ENCODE measurements around the gene MAMDC4. TPM values are rescaled to one million over a fixed set of nuclear protein-coding genes. Genes with fewer than 3 reads are reported as not detected.
"Not testable (repeated sequence)": the region's sequence is repeated elsewhere in the genome, so short reads cannot be mapped to it uniquely, and the experiment has no call there.

MAMDC4 gene
- total RNA-seq, 1 donor from 2014 or later: 3.7 TPM

DNA sequence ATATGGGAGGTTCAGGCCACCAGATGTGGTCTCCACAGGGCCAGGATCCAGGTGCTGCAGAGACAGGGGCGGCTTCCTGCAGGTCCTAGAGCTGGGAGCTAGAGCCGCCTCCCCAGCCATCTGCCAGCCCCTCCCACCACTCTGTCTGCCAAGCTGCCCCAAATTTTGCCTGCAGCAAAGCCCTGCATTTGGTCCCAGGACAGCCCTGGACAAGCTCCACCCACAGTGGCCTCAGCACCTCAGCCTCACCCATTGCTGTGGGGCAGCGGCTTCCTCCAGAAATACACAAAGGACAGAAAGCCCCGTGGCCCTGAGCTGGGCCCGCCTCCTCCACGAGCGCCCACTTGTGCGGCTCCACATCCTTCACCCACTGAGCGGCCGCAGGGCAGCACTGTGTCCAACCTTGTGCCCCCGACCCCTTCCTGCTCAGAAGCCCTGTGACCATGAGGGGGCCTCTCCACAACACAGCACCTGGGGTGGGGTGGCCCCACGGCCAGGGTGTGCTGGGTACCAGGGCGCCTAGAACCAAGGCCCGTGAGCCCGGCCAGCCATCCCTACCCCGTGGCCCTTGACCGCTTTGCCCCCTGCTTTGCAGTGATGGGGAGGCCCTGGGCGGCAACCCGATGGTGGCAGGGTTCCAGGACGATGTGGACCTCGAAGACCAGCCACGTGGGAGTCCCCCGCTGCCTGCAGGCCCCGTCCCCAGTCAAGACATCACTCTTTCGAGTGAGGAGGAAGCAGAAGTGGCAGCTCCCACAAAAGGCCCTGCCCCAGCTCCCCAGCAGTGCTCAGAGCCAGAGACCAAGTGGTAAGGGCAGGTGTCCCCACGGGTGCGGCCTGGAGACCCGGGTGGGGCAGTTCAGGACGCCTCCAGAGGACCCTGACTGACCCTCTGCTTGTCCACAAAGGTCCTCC lies 13.6 kb upstream of the MAMDC4 start:
- Histone ChIP-seq H3K27me3 (ENCODE audit: control insufficient read depth, insufficient read depth, low read length) (peaks cover 5% of the 10 kb centered on the region), H3K4me3 (ENCODE audit: low read depth, low read length) (no peak overlapping the region), H3K36me3 (ENCODE audit: control insufficient read depth, insufficient read depth, low read length) (no peaks in the 10 kb centered on the region)
- TF ChIP-seq, protein P1, sequence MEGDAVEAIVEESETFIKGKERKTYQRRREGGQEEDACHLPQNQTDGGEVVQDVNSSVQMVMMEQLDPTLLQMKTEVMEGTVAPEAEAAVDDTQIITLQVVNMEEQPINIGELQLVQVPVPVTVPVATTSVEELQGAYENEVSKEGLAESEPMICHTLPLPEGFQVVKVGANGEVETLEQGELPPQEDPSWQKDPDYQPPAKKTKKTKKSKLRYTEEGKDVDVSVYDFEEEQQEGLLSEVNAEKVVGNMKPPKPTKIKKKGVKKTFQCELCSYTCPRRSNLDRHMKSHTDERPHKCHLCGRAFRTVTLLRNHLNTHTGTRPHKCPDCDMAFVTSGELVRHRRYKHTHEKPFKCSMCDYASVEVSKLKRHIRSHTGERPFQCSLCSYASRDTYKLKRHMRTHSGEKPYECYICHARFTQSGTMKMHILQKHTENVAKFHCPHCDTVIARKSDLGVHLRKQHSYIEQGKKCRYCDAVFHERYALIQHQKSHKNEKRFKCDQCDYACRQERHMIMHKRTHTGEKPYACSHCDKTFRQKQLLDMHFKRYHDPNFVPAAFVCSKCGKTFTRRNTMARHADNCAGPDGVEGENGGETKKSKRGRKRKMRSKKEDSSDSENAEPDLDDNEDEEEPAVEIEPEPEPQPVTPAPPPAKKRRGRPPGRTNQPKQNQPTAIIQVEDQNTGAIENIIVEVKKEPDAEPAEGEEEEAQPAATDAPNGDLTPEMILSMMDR (IDR thresholded peaks at IDR 0.05; ENCODE audit: insufficient read depth, low read length, poor library complexity, severe bottlenecking): no peak
- no peak for DNase-seq (ENCODE audit: low read depth)

DNA sequence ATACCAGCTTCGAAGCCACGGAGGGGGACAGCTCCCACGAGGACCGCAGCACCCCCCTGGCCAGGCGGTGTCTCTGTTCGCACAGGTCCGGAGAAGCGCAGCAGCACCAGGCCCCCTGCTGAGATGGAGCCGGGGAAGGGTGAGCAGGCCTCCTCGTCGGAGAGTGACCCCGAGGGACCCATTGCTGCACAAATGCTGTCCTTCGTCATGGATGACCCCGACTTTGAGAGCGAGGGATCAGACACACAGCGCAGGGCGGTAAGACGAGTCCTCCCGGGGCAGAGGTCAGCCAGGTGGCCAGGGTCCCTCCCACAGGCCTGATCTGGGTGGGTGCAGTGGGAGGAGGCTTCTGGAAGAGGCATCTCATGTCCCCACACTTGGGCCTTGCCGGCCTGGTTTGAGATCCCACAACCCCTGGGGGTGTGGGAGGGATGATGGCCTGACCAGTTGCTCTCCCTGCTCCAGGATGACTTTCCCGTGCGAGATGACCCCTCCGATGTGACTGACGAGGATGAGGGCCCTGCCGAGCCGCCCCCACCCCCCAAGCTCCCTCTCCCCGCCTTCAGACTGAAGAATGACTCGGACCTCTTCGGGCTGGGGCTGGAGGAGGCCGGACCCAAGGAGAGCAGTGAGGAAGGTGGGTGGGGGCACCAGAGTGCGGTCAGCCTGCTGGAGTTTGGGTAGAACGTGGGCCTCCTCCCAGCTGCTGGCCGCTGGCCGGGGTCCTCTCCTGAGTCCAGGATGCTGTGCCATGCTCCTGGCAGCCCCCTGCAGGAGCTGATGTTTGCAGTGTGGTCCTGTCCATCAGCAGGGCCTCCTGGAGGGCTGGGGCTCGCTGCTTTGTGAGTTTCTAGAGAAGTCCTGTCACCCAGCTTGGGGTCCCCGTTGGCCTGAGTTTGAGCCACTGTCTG lies 12.7 kb upstream of the MAMDC4 start:
- Histone ChIP-seq H3K36me3 (ENCODE audit: control insufficient read depth, insufficient read depth, low read length) (no peaks in the 10 kb centered on the region), H3K27me3 (ENCODE audit: control insufficient read depth, insufficient read depth, low read length) (peaks cover 14% of the 10 kb centered on the region), H3K4me3 (ENCODE audit: low read depth, low read length) (no peak overlapping the region)
- TF ChIP-seq, protein P1 (IDR thresholded peaks at IDR 0.05; ENCODE audit: insufficient read depth, low read length, poor library complexity, severe bottlenecking): no peak
- DNase-seq (ENCODE audit: low read depth): no peak

DNA sequence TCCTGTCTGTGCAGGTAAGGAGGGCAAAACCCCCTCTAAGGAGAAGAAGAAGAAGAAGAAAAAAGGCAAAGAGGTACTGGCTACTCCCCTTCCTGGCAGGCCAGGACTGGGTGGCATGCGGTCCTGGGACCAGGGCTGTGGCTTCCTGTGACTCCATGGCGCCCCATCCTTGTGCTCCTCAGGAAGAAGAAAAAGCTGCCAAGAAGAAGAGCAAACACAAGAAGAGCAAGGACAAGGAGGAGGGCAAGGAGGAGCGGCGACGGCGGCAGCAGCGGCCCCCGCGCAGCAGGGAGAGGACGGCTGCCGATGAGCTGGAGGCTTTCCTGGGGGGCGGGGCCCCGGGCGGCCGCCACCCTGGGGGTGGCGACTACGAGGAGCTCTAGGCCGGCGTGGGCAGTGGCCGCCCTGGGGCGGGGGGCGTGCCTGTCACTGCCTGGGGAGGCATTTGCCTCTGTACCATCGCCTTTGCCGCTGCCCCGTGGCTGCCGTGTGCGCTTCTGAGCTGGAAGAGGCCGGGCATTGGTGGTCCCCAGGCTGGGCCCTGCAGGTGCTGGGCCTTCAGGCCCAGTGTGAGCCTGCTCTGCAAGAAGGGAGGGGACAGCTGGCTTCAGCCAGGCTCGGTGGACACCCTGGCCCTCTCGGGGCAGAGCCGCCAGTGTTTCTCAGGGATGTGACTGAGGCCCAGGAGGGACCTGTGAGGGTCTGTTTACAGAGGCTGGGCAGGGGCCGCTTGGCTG lies 11.8 kb upstream of the MAMDC4 start:
- Histone ChIP-seq H3K4me3 (ENCODE audit: low read depth, low read length) (no peak overlapping the region), H3K27me3 (ENCODE audit: control insufficient read depth, insufficient read depth, low read length) (peaks cover 18% of the 10 kb centered on the region), H3K36me3 (ENCODE audit: control insufficient read depth, insufficient read depth, low read length) (no peaks in the 10 kb centered on the region)
- no peak for DNase-seq (ENCODE audit: low read depth)
- TF ChIP-seq, protein P1 (IDR thresholded peaks at IDR 0.05; ENCODE audit: insufficient read depth, low read length, poor library complexity, severe bottlenecking): no peak

GRCh38 chr9:136840877-136841645 lies 11.1 kb upstream of the MAMDC4 start:
- no peaks in the 10 kb centered on the region for H3K36me3 ChIP-seq (ENCODE audit: control insufficient read depth, insufficient read depth, low read length)
- DNase-seq (ENCODE audit: low read depth): peak; percentile 42

DNA sequence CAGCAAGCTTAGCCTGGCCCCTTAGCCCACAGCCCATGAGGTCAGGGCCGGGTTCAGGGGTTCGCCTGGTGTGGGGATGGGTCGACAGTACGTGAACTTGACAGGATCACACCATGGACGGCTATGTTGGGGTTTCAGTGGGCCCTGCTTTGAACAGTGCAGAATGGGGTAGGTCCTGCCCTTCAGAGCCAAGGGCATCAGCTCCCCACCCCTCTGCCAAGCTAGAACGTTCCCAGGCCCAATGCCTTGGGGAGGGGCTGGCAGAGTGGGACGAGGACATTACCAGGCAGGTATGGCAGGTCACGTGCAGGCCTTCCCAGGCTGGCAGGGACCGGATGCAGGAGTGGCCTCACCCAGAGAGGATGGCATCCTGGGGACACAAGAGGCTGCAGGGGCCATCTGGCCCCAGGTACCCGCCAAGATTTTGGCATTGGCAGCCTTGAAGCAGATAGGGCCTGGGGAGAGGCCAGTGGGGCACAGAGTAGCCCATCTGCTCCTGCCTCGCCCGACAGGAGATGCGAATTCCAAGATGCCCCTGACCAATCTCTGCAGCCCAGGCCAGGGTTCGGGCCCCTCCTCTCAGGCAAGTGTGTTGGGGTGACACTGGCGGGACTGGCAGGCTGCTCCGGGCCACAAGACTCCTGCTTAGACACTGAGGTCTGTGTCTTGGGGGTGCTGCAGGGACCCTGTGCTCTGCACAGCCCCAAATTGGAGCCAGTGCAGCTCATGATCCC lies 10.3 kb upstream of the MAMDC4 start:
- peaks cover 31% of the 10 kb centered on the region for H3K27me3 ChIP-seq (ENCODE audit: control insufficient read depth, insufficient read depth, low read length)
- not testable (repeated sequence) for H3K36me3 ChIP-seq (ENCODE audit: control insufficient read depth, insufficient read depth, low read length); DNase-seq (ENCODE audit: low read depth); H3K4me3 ChIP-seq (ENCODE audit: low read depth, low read length)

More at GRCh38 chr9:136840877-136841645, 11.1 kb upstream of the MAMDC4 start:
- Histone ChIP-seq H3K4me3 (ENCODE audit: low read depth, low read length) (no peak overlapping the region), H3K27me3 (ENCODE audit: control insufficient read depth, insufficient read depth, low read length) (peaks cover 25% of the 10 kb centered on the region)
- TF ChIP-seq, protein P1 (IDR thresholded peaks at IDR 0.05; ENCODE audit: insufficient read depth, low read length, poor library complexity, severe bottlenecking): no peak

Measured in kidney epithelial cell (primary cell).